MM.1S (cell line): Measurements from ENCODE around the gene RREB1.
A peak's percentile ranks its signal among the peaks of the same experiment; 100 is the strongest.

Experiments
- DNase-seq: peaks from one replicate; pipeline ENCODE4 v3.0.0-alpha.2; 2015
- H2AFZ ChIP-seq: fragments of 300-600 bp; sonication (generic); 2 replicates; pipeline ENCODE4 v1.6.0; 2016; ENCODE audit warnings: antibody characterized with exemption, low read length
- H3F3A ChIP-seq: fragments of 300-600 bp; sonication (generic); 2 replicates; pipeline ENCODE4 v1.6.1; 2016; ENCODE audit warnings: mild to moderate bottlenecking, antibody characterized with exemption, low read length, moderate library complexity, mixed read lengths; ENCODE audit not compliant: insufficient read depth
- H3K27ac ChIP-seq: fragments of 300-600 bp; sonication (generic); 2 replicates; pipeline ENCODE4 v1.5.1; 2016; ENCODE audit warnings: mild to moderate bottlenecking, low read length
- H3K27me3 ChIP-seq: fragments of 300-600 bp; sonication (generic); replicated peaks from 2 replicates; pipeline ENCODE4 v1.6.0; 2016; ENCODE audit warnings: low read length; ENCODE audit not compliant: insufficient read depth
- H3K36me3 ChIP-seq: fragments of 300-600 bp; sonication (generic); replicated peaks from 2 replicates; pipeline ENCODE4 v1.6.1; 2016; ENCODE audit warnings: mild to moderate bottlenecking, low read length, mixed read lengths; ENCODE audit not compliant: insufficient read depth
- H3K4me1 ChIP-seq: fragments of 300-600 bp; sonication (generic); 2 replicates; pipeline ENCODE4 v1.6.1; 2016; ENCODE audit warnings: low read length, mixed read lengths
- H3K4me2 ChIP-seq: fragments of 300-600 bp; sonication (generic); 2 replicates; pipeline ENCODE4 v1.6.0; 2016; ENCODE audit warnings: low read depth, low read length
- H3K4me3 ChIP-seq: fragments of 300-600 bp; sonication (generic); 2 replicates; pipeline ENCODE4 v1.5.1; 2016; ENCODE audit warnings: low read length, mixed read lengths
- H3K79me2 ChIP-seq: fragments of 300-600 bp; sonication (generic); 2 replicates; pipeline ENCODE4 v1.6.1; 2016; ENCODE audit warnings: mixed run types, low read length, mixed read lengths
- H3K9ac ChIP-seq: fragments of 300-600 bp; sonication (generic); 2 replicates; pipeline ENCODE4 v1.6.1; 2016; ENCODE audit warnings: low read length, mixed read lengths
- H3K9me2 ChIP-seq: fragments of 300-600 bp; sonication (generic); replicated peaks from 2 replicates; pipeline ENCODE4 v1.6.1; 2016; ENCODE audit warnings: mild to moderate bottlenecking, low read length, mixed read lengths; ENCODE audit not compliant: insufficient read depth
- H3K9me3 ChIP-seq: fragments of 300-600 bp; sonication (generic); replicated peaks from 2 replicates; pipeline ENCODE4 v1.6.1; 2016; ENCODE audit warnings: mild to moderate bottlenecking, low read length, mixed read lengths; ENCODE audit not compliant: insufficient read depth
- H4K20me1 ChIP-seq: fragments of 300-600 bp; sonication (generic); 2 replicates; pipeline ENCODE4 v1.6.1; 2016; ENCODE audit warnings: mild to moderate bottlenecking, low read length, moderate library complexity, mixed read lengths; ENCODE audit not compliant: insufficient read depth
- EZH2 ChIP-seq: fragments of 300-600 bp; sonication (generic); optimal IDR thresholded peaks from 2 replicates; pipeline ENCODE3; 2017; ENCODE audit warnings: low read depth, mild to moderate bottlenecking, antibody characterized with exemption, low read length, mixed read lengths
- EZH2phosphoT487 ChIP-seq: fragments of 300-600 bp; sonication (generic); IDR thresholded peaks from 2 replicates; pipeline ENCODE4 v1.6.1; 2018; ENCODE audit warnings: antibody characterized with exemption, low read length
- TF ChIP-seq, protein P1 (sequence below): fragments of 300-600 bp; sonication (generic); IDR thresholded peaks from 2 replicates; pipeline ENCODE4 v1.5.1; 2016; ENCODE audit warnings: antibody characterized with exemption, low read length, mixed read lengths

Gene RREB1

GRCh38 chr6:7240351-7240750, 132.6 kb downstream of the RREB1 start:
- Histone ChIP-seq H3K4me3 (no peak overlapping the region), H3K79me2 (no peaks in the 10 kb centered on the region), H3K4me1 (peaks cover 34% of the 10 kb centered on the region), H3K9me2 (no peaks in the 10 kb centered on the region), H3K27ac (no peak overlapping the region), H3K36me3 (no peaks in the 10 kb centered on the region), H3K9me3 (no peaks in the 10 kb centered on the region), H2AFZ (no peak overlapping the region), H3K27me3 (no peaks in the 10 kb centered on the region), H3K4me2 (no peak overlapping the region), H3F3A (peaks cover 20% of the 10 kb centered on the region; the same call in 1 of the 2 replicates), H3K9ac (no peak overlapping the region), H4K20me1 (no peaks in the 10 kb centered on the region)
- TF ChIP-seq, protein P1, sequence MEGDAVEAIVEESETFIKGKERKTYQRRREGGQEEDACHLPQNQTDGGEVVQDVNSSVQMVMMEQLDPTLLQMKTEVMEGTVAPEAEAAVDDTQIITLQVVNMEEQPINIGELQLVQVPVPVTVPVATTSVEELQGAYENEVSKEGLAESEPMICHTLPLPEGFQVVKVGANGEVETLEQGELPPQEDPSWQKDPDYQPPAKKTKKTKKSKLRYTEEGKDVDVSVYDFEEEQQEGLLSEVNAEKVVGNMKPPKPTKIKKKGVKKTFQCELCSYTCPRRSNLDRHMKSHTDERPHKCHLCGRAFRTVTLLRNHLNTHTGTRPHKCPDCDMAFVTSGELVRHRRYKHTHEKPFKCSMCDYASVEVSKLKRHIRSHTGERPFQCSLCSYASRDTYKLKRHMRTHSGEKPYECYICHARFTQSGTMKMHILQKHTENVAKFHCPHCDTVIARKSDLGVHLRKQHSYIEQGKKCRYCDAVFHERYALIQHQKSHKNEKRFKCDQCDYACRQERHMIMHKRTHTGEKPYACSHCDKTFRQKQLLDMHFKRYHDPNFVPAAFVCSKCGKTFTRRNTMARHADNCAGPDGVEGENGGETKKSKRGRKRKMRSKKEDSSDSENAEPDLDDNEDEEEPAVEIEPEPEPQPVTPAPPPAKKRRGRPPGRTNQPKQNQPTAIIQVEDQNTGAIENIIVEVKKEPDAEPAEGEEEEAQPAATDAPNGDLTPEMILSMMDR: no peak
- TF ChIP-seq EZH2phosphoT487 (no peak), EZH2 (no peak)
- no peak for DNase-seq

- Histone ChIP-seq H3K27ac (no peak overlapping the region), H3K27me3 (no peaks in the 10 kb centered on the region), H3K79me2 (no peaks in the 10 kb centered on the region), H3K9me3 (no peaks in the 10 kb centered on the region), H3K4me2 (no peak overlapping the region), H3K9ac (no peak overlapping the region), H4K20me1 (no peaks in the 10 kb centered on the region), H3K9me2 (no peaks in the 10 kb centered on the region), H3K4me3 (no peak overlapping the region), H3K4me1 (peaks cover 26% of the 10 kb centered on the region), H2AFZ (no peak overlapping the region), H3K36me3 (no peaks in the 10 kb centered on the region), H3F3A (peaks cover 20% of the 10 kb centered on the region; the same call in 1 of the 2 replicates)
- TF ChIP-seq EZH2 (no peak), EZH2phosphoT487 (no peak)
- TF ChIP-seq, protein P1: no peak
- DNase-seq: no peak
Observed at GRCh38 chr6:7241160-7241559, 133.4 kb downstream of the RREB1 start.

- Histone ChIP-seq H3K4me1 (peaks cover 24% of the 10 kb centered on the region), H3K36me3 (no peaks in the 10 kb centered on the region), H2AFZ (no peak overlapping the region), H3K27ac (no peak overlapping the region), H4K20me1 (no peaks in the 10 kb centered on the region), H3K79me2 (no peaks in the 10 kb centered on the region), H3K27me3 (no peaks in the 10 kb centered on the region), H3F3A (peaks cover 20% of the 10 kb centered on the region; the same call in 1 of the 2 replicates), H3K9me3 (no peaks in the 10 kb centered on the region), H3K4me2 (peak overlapping the region; percentile 50; the same call in 1 of the 2 replicates), H3K4me3 (no peak overlapping the region), H3K9me2 (no peaks in the 10 kb centered on the region), H3K9ac (no peak overlapping the region)
- TF ChIP-seq EZH2: no peak
- TF ChIP-seq EZH2phosphoT487: no peak
- TF ChIP-seq, protein P1: no peak
- peak; percentile 48 for DNase-seq
Observed at GRCh38 chr6:7241709-7242645, 134.2 kb downstream of the RREB1 start.
